ENCODE measurements around the gene NODAL. TPM values are rescaled to one million over a fixed set of nuclear protein-coding genes. Genes with fewer than 3 reads are reported as not detected.

NODAL gene
- total and polyA plus RNA-seq, 8 donors, result 0.80 to 1.3 (median 0.93) TPM; not detected in 2

DNA sequence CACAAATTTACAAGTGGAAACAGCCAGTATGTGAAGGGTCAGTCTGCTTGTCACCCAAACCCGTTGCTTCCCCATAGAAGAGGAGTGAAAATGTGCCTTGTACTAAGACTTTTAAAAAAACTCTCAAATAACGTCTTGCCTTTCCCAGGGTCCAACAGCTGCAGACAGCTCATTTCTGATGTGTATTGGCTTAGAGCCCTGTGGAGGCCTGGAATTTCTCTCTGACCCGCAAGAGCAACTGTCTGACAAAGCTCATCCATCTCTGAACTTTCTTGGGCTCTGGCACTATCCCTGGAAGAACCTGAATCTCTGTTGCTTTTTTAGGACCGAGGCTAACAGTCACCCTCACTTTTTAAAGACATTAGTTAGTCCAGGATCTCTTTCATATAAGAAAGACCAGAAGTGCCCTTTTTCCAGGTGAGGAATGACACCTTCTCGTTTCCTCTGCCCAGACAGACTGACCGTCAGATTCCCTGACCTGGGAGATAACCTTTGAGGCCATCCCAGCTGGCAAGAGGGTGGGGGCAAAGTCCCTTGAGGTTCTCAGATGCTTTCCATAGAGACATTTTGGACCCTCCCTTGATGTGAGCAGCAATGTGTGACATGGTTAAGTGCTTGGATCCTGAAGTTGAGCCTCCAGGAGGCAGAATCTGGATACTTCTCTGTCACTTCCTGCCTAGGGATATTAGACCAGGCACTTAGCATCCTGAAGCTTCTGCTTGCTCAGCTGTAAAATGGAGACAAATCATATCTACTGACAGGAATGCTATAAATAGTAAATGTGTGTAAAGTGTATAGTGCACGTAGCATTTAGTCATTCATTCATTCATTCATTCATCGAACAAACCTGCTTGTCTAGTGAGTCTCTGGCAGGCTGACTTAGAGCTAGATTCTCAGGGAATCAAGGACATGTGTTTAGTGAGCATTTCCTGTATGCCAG is 4.5 kb upstream of the NODAL start:
- Histone ChIP-seq H3K27ac (no peak overlapping the region), H3K4me1 (peaks cover 6 to 10% of the 10 kb centered on the region in 2 donors), H3K27me3 (peaks cover 18 to 30% of the 10 kb centered on the region in 2 donors), H3K9me3 (no peaks in the 10 kb centered on the region), H3K36me3 (no peaks in the 10 kb centered on the region), H3K4me3 (no peak overlapping the region)
- DNase-seq (peak in 2 of 4 donors; percentile 72 to 88), ATAC-seq (no peak)
- intact Hi-C loops (cut with DNase I), result no loop called here
- TF ChIP-seq, protein P1, sequence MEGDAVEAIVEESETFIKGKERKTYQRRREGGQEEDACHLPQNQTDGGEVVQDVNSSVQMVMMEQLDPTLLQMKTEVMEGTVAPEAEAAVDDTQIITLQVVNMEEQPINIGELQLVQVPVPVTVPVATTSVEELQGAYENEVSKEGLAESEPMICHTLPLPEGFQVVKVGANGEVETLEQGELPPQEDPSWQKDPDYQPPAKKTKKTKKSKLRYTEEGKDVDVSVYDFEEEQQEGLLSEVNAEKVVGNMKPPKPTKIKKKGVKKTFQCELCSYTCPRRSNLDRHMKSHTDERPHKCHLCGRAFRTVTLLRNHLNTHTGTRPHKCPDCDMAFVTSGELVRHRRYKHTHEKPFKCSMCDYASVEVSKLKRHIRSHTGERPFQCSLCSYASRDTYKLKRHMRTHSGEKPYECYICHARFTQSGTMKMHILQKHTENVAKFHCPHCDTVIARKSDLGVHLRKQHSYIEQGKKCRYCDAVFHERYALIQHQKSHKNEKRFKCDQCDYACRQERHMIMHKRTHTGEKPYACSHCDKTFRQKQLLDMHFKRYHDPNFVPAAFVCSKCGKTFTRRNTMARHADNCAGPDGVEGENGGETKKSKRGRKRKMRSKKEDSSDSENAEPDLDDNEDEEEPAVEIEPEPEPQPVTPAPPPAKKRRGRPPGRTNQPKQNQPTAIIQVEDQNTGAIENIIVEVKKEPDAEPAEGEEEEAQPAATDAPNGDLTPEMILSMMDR (IDR thresholded peaks at IDR 0.05), result no peak

DNA sequence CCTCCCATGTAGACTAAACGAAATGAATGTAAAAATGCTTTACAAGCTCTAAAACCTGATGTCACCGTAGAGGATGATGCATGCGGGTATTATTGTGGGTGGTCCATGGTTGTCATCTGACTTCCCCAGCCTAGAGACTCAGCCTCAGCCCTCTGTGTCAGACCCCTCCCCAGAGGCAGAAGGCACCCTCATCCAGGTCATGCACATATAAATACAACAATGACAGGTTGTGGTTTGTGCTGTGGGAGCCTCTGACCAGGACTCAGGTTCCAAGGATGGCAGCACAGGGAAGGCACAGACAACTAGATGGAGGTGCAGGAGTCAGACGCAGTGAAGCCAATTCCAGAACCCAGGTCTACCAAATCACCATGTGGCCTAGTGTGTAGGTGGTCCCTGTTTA is 3.3 kb upstream of the NODAL start:
- Histone ChIP-seq H3K27ac (no peak overlapping the region), H3K27me3 (peaks cover 30 to 37% of the 10 kb centered on the region in 2 donors), H3K9me3 (no peaks in the 10 kb centered on the region), H3K4me1 (peaks cover 12 to 20% of the 10 kb centered on the region in 2 donors), H3K36me3 (no peaks in the 10 kb centered on the region), H3K4me3 (no peak overlapping the region)
- intact Hi-C loops (cut with DNase I), result no loop called here
- ATAC-seq (no peak), DNase-seq (no peak)
- TF ChIP-seq, protein P1 (IDR thresholded peaks at IDR 0.05), result no peak

DNA sequence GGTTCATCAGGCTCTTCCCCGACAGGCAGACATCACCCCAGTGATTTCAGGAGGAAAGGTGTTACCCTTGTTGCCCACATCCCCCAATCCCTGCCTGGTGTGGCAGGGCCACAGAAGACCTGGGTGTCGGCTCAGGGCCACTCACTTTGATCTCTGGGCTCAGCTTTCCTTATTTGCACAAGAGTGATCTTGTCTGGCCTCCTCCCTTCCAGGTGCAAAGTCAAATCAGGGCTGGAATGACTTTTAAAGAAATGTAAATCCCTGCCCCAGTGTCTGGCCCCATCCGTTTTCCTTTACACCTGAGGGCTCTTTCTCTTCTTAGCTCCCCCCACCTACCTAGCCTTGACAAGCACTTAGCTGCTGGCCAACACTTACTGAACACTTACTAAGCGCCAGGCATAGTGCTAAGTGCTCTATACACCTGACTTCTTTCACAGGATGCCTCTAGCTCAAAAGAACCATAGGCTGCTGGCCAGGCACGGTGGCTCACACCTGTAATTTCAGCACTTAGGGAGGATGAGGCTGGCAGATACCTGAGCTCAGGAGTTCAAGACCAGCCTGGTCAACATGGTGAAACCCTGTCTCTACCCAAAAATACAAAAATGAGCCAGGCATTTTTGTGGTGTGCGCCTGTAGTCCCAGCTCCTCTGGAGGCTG is 979 bp upstream of the NODAL start:
- Histone ChIP-seq H3K4me1 (peaks cover 12 to 20% of the 10 kb centered on the region in 2 donors), H3K4me3 (no peak overlapping the region), H3K9me3 (no peaks in the 10 kb centered on the region), H3K27ac (no peak overlapping the region), H3K36me3 (no peaks in the 10 kb centered on the region), H3K27me3 (peaks cover 40 to 59% of the 10 kb centered on the region in 2 donors)
- DNase-seq (no peak), ATAC-seq (peak; percentile 66)
- TF ChIP-seq, protein P1 (IDR thresholded peaks at IDR 0.05), result no peak
- intact Hi-C loops (cut with DNase I), result no loop called here

DNA sequence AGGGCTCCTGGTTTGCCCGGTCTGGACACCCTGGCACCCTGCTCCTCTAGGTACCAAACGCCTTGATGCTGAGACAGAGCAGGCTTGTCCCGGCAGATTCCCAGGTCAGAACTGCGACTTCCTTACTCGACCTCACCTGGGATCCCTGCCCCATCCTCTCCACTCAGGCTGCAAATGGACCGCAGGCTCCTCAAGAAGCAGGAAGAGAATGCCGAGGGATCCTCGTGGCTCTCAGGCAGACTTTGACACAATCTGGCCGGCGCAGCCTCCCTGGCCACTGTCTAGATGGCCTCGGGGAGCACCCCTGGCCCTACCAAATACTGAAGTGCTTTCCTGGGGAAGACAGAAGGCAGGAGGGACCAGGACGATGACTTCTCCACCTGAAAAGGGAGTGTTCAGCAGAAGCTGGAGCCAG is 421 bp upstream of the NODAL start:
- TF ChIP-seq, protein P1 (IDR thresholded peaks at IDR 0.05), result no peak
- intact Hi-C loops (cut with DNase I), result no loop called here
- peaks cover 12 to 20% of the 10 kb centered on the region in 2 donors for H3K4me1 ChIP-seq
- no peak overlapping the region for H3K27ac ChIP-seq
- H3K9me3 ChIP-seq, result no peaks in the 10 kb centered on the region
- peaks cover 40 to 59% of the 10 kb centered on the region in 2 donors for H3K27me3 ChIP-seq
- ATAC-seq (peak; percentile 54), DNase-seq (no peak)
- no peaks in the 10 kb centered on the region for H3K36me3 ChIP-seq
- H3K4me3 ChIP-seq, result no peak overlapping the region
